GM23338 (cell line): Measurements from ENCODE around the gene HNRNPM. TPM values are rescaled to one million over a fixed set of nuclear protein-coding genes. Genes with fewer than 3 reads are reported as not detected.
A peak's percentile ranks its signal among the peaks of the same experiment; 100 is the strongest.

Experiments
- ATAC-seq: fragments of 200-7000 bp; cut with Tn5 transposase; 3 replicates; pipeline ENCODE4 v1.9.1; 2020
- DNase-seq: peaks from one replicate; pipeline ENCODE4 v3.0.0-alpha.2; 2015; ENCODE audit warnings: low spot score
- H2AFZ ChIP-seq: fragments of 200-600 bp; sonication (generic); 2 replicates; pipeline ENCODE4 v1.8.0; 2016; ENCODE audit warnings: antibody characterized with exemption, mild to moderate bottlenecking, moderate library complexity
- H3F3A ChIP-seq: fragments of 200-600 bp; sonication (generic); replicated peaks from 2 replicates; pipeline ENCODE4 v1.8.0; 2017; ENCODE audit warnings: antibody characterized with exemption, mixed run types, low read depth
- H3K27ac ChIP-seq: fragments of 200-600 bp; sonication (generic); 2 replicates; pipeline ENCODE4 v1.6.1; 2016; ENCODE audit warnings: low read depth
- H3K27me3 ChIP-seq: fragments of 200-600 bp; sonication (generic); 2 replicates; pipeline ENCODE4 v1.8.0; 2016; ENCODE audit warnings: mild to moderate bottlenecking, mixed run types, moderate library complexity; ENCODE audit not compliant: insufficient read depth
- H3K36me3 ChIP-seq: fragments of 200-600 bp; sonication (generic); 2 replicates; pipeline ENCODE4 v1.8.0; 2016; ENCODE audit warnings: mild to moderate bottlenecking; ENCODE audit not compliant: insufficient read depth
- H3K4me1 ChIP-seq: fragments of 200-600 bp; sonication (generic); 2 replicates; pipeline ENCODE4 v1.8.0; 2016; ENCODE audit warnings: mild to moderate bottlenecking, moderate library complexity; ENCODE audit not compliant: insufficient read depth
- H3K4me2 ChIP-seq: fragments of 200-600 bp; sonication (generic); 2 replicates; pipeline ENCODE4 v1.7.1; 2017; ENCODE audit warnings: mixed run types
- H3K4me3 ChIP-seq: fragments of 200-600 bp; sonication (generic); 2 replicates; pipeline ENCODE4 v1.6.1; 2016; ENCODE audit warnings: mixed run types
- H3K79me2 ChIP-seq: fragments of 200-600 bp; sonication (generic); replicated peaks from 2 replicates; pipeline ENCODE4 v1.8.0; 2017; ENCODE audit warnings: mild to moderate bottlenecking; ENCODE audit not compliant: insufficient read depth
- H3K9me2 ChIP-seq: fragments of 200-600 bp; sonication (generic); 2 replicates; pipeline ENCODE4 v1.8.0; 2017; ENCODE audit not compliant: insufficient read depth
- H4K20me1 ChIP-seq: fragments of 200-600 bp; sonication (generic); replicated peaks from 2 replicates; pipeline ENCODE4 v1.8.0; 2017; ENCODE audit warnings: mild to moderate bottlenecking; ENCODE audit not compliant: insufficient read depth
- H3K27ac Mint-ChIP-seq: 2 replicates; pipeline ENCODE4 v1.8.0; 2020; ENCODE audit warnings: inconsistent platforms, mild to moderate bottlenecking, moderate library complexity, mixed read lengths
- H3K27me3 Mint-ChIP-seq: 3 replicates; pipeline ENCODE4 v1.8.0; 2022; ENCODE audit warnings: low read depth, mild to moderate bottlenecking, moderate library complexity, mixed read lengths, inconsistent platforms; ENCODE audit not compliant: insufficient read depth, poor library complexity
- H3K36me3 Mint-ChIP-seq: 3 replicates; pipeline ENCODE4 v1.8.0; 2021; ENCODE audit warnings: low read depth, mild to moderate bottlenecking, inconsistent platforms, moderate library complexity, mixed read lengths
- H3K4me1 Mint-ChIP-seq: 3 replicates; pipeline ENCODE4 v1.8.0; 2020; ENCODE audit warnings: mild to moderate bottlenecking, inconsistent platforms, mixed read lengths
- H3K4me3 Mint-ChIP-seq: 3 replicates; pipeline ENCODE4 v1.8.0; 2021; ENCODE audit warnings: moderate library complexity, mild to moderate bottlenecking, inconsistent platforms, mixed read lengths
- H3K9me3 Mint-ChIP-seq: 3 replicates; pipeline ENCODE4 v1.8.0; 2020; ENCODE audit warnings: moderate library complexity, mild to moderate bottlenecking, inconsistent platforms, mixed read lengths
- ETS1 ChIP-seq: IDR thresholded peaks from 2 replicates; pipeline ENCODE4 v1.6.1; 2016; ENCODE audit warnings: antibody characterized with exemption
- EZH2phosphoT487 ChIP-seq: fragments of 200-600 bp; sonication (generic); IDR thresholded peaks from one replicate; pipeline ENCODE4 v1.8.1; 2018; ENCODE audit warnings: antibody characterized with exemption; ENCODE audit not compliant: unreplicated experiment
- JUNB ChIP-seq: IDR thresholded peaks from one replicate; pipeline ENCODE4 v1.6.1; 2016; ENCODE audit warnings: antibody characterized with exemption; ENCODE audit not compliant: unreplicated experiment
- POLR2AphosphoS5 ChIP-seq: IDR thresholded peaks from 2 replicates; pipeline ENCODE4 v1.6.1; 2016; ENCODE audit warnings: antibody characterized with exemption, low read depth
- REST ChIP-seq: IDR thresholded peaks from one replicate; pipeline ENCODE4 v1.6.1; 2018; ENCODE audit warnings: antibody characterized with exemption; ENCODE audit not compliant: unreplicated experiment
- STAT1 ChIP-seq: IDR thresholded peaks from one replicate; pipeline ENCODE4 v1.6.1; 2016; ENCODE audit warnings: antibody characterized with exemption; ENCODE audit not compliant: unreplicated experiment
- ZNF331 ChIP-seq: fragments of 250-450 bp; sonication (Bioruptor Pico); IDR thresholded peaks from 2 replicates; pipeline ENCODE4 v1.5.0; 2020; ENCODE audit warnings: low read depth, mild to moderate bottlenecking, moderate library complexity
- polyA plus RNA-seq: library from polyadenylated mRNA; unstranded; fragments of >200 nt; fragmentation: Nextera tagmentation; extraction: Ambion mirVana; gene quantifications from 2 replicates; pipeline ENCODE4 v1.2.1, GENCODE V29; 2016
- total RNA-seq: library from RNA; depleted of rRNA; stranded (reverse); fragments of >200 nt; shearing (Covaris generic); gene quantifications from 2 replicates; pipeline ENCODE4 v1.2.3, GENCODE V29; 2014
- TF ChIP-seq, protein P1 (sequence below), 2 experiments: fragments of 200-600 bp in 1 of 2; sonication (generic) in 1 of 2; conservative IDR thresholded peaks; 2 replicates each; pipeline versions ENCODE4 v1.5.1 to v1.6.1; 2016 to 2017; ENCODE audit warnings: antibody characterized with exemption in 2 of 2, low read depth in 2 of 2, mild to moderate bottlenecking in 2 of 2, moderate library complexity in 1 of 2

Gene HNRNPM
- total and polyA plus RNA-seq, 2 experiments from 2014 or later: 291 to 389 TPM

DNA sequence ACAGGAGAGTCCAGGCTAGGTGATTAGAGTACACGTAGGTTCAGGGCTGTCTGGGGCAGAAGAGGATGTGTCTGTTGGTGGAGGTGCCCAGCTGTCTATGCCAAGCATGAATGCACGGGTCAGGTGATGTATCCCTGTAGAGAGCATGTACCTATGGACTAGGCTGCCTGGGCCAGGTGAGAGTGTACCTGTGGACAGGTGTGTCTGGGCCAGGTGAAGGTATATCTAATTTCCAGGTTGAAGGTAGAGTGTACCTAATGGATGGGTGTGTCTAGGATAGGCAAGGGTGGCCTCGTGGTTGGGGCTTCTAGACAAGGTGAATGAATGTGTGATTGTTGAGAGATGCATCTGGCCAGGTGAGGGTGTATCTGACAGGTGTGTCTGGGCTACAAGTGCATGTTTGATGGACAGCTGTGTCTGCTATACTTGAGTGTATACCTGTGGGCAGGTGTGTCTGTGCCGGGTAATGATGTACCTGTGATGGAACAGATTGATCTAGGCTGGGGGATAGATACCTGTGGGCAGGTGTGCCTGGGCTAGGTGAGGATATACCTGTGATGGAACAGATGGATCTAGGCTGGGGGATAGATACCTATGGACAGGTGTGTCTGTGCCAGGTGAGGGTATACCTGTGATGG, 84.7 kb downstream of the HNRNPM start:
- DNase-seq: no peak
- Mint-ChIP-seq H3K4me1 (peaks cover 17% of the 10 kb centered on the region), H3K4me3 (no peak overlapping the region; the same call in 2 of the 3 replicates), H3K27me3 (peaks cover 15% of the 10 kb centered on the region), H3K36me3 (no peaks in the 10 kb centered on the region), H3K27ac (no peak overlapping the region), H3K9me3 (no peaks in the 10 kb centered on the region; the same call in 2 of the 3 replicates)
- H3K27me3 ChIP-seq: 0 out of 2 replicates have a peak, but pooled peaks cover 2% of the 10 kb centered on the region
- no peaks in the 10 kb centered on the region; the same call in 1 of the 2 replicates for H3K79me2 ChIP-seq
- 0 out of 2 replicates have a peak overlapping the region, but pooled peaks have one; percentile 10 for H3K4me2 ChIP-seq
- peaks cover 6% of the 10 kb centered on the region; the same call in 1 of the 2 replicates for H3F3A ChIP-seq
- no peaks in the 10 kb centered on the region for H3K36me3 ChIP-seq
- ATAC-seq: no peak
- H4K20me1 ChIP-seq: peaks cover 3% of the 10 kb centered on the region; the same call in 1 of the 2 replicates
- TF ChIP-seq ZNF331 (CRISPR knock-in tag) (no peak), EZH2phosphoT487 (no peak), ETS1 (no peak), JUNB (no peak), REST (no peak), POLR2AphosphoS5 (no peak), STAT1 (no peak)
- TF ChIP-seq, protein P1, sequence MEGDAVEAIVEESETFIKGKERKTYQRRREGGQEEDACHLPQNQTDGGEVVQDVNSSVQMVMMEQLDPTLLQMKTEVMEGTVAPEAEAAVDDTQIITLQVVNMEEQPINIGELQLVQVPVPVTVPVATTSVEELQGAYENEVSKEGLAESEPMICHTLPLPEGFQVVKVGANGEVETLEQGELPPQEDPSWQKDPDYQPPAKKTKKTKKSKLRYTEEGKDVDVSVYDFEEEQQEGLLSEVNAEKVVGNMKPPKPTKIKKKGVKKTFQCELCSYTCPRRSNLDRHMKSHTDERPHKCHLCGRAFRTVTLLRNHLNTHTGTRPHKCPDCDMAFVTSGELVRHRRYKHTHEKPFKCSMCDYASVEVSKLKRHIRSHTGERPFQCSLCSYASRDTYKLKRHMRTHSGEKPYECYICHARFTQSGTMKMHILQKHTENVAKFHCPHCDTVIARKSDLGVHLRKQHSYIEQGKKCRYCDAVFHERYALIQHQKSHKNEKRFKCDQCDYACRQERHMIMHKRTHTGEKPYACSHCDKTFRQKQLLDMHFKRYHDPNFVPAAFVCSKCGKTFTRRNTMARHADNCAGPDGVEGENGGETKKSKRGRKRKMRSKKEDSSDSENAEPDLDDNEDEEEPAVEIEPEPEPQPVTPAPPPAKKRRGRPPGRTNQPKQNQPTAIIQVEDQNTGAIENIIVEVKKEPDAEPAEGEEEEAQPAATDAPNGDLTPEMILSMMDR (conservative IDR thresholded peaks at IDR 0.05; ENCODE audit: low read depth in 2 of 2): no peak
- H3K9me2 ChIP-seq: no peaks in the 10 kb centered on the region
- H3K27ac ChIP-seq: no peak overlapping the region
- peaks cover 6% of the 10 kb centered on the region for H3K4me1 ChIP-seq
- H3K4me3 ChIP-seq: no peak overlapping the region
- no peak overlapping the region for H2AFZ ChIP-seq
